Fibroblast of mammary gland (primary cell): ENCODE measurements around the gene TUFM.
"Not testable (repeated sequence)": the region's sequence is repeated elsewhere in the genome, so short reads cannot be mapped to it uniquely, and the experiment has no call there.

ENCODE experiments used
- DNase-seq: peaks from one replicate; pipeline ENCODE4 v3.0.0-alpha.2; 2010; ENCODE audit warnings: low read depth
- H3K4me3 ChIP-seq: 2 replicates; pipeline ENCODE4 v1.5.1; 2011; ENCODE audit warnings: low read depth, mild to moderate bottlenecking, low read length, moderate library complexity; ENCODE audit not compliant: control insufficient read depth
- CTCF ChIP-seq: conservative IDR thresholded peaks from 2 replicates; pipeline ENCODE4 v1.5.1; 2011; ENCODE audit warnings: low read depth, low read length, inconsistent platforms; ENCODE audit not compliant: control insufficient read depth, insufficient read depth

Gene TUFM

GRCh38 chr16:28822520-28823290 lies 23.4 kb downstream of the TUFM start, which contains the start of gene ATXN2L:
ATXN2L (plus strand) TSS chr16:28822999; CDS start chr16:28823260, 261 bp downstream.
- no peak for TF ChIP-seq CTCF
- H3K4me3 ChIP-seq = peak within 1 kb of the TSS; percentile 92
- peak; percentile 96 for DNase-seq

- DNase-seq = peak; percentile 13
- no peak for TF ChIP-seq CTCF
- H3K4me3 ChIP-seq = peak overlapping the region; percentile 92
Observed at GRCh38 chr16:28821874-28822519, 24.2 kb downstream of the TUFM start.

- not testable (repeated sequence) for DNase-seq, H3K4me3 ChIP-seq
Observed at GRCh38 chr16:28820546-28820945, 25.6 kb downstream of the TUFM start.

GRCh38 chr16:28820016-28820415 lies 26.1 kb downstream of the TUFM start:
- H3K4me3 ChIP-seq = no peak overlapping the region
- no peak for TF ChIP-seq CTCF
- DNase-seq = no peak

GRCh38 chr16:28807445-28808120 lies 38.6 kb downstream of the TUFM start:
- DNase-seq, H3K4me3 ChIP-seq: not testable (repeated sequence)

- TF ChIP-seq CTCF = peak; percentile 41
- H3K4me3 ChIP-seq = not testable (repeated sequence)
- peak; percentile 81 for DNase-seq
Observed at GRCh38 chr16:28802235-28803019, 43.7 kb downstream of the TUFM start.
